Measurements from ENCODE around the gene PTBP1. TPM values are rescaled to one million over a fixed set of nuclear protein-coding genes. Genes with fewer than 3 reads are reported as not detected.

The PTBP1 gene
- total and polyA plus RNA-seq, 2 donors (not counting 3 experiments of a cell fraction or from before 2014, with no cell fraction given) = 382 to 623 TPM

- no peak overlapping the region for H3K4me2 ChIP-seq (ENCODE audit: insufficient read depth, low read length)
- no peak overlapping the region for H3K9ac ChIP-seq (replicated peaks; ENCODE audit: extremely low read depth, insufficient read depth, low read length)
- H2AFZ ChIP-seq (ENCODE audit: low read depth, low read length) = no peak overlapping the region
- TF ChIP-seq MYC (IDR thresholded peaks at IDR 0.05; ENCODE audit: low read depth, low read length) (no peak), MAX (IDR thresholded peaks at IDR 0.05; ENCODE audit: insufficient read depth, insufficient read length) (no peak), POLR2A (IDR thresholded peaks at IDR 0.05; ENCODE audit: low read depth, low read length) (no peak), FOS (IDR thresholded peaks at IDR 0.05; ENCODE audit: borderline replicate concordance, insufficient read depth, low read length) (no peak), EZH2 (IDR thresholded peaks at IDR 0.05; ENCODE audit: borderline replicate concordance, low read depth, low read length, severe bottlenecking) (no peak), GATA2 (IDR thresholded peaks at IDR 0.05; ENCODE audit: insufficient read depth, insufficient read length, low read depth, low read length) (no peak), POLR2AphosphoS5 (IDR thresholded peaks at IDR 0.05; ENCODE audit: insufficient read depth, low read depth, low read length) (no peak), JUN (IDR thresholded peaks at IDR 0.05; ENCODE audit: borderline replicate concordance, insufficient read depth, insufficient read length, low read depth) (no peak), CTCF (IDR thresholded peaks at IDR 0.05; ENCODE audit: extremely low read depth in 1 of 2, insufficient read depth in 1 of 2, low read depth in 1 of 2, low read length in 2 of 2) (no peak)
- no peaks in the 10 kb centered on the region for H3K9me3 ChIP-seq (replicated peaks; ENCODE audit: control insufficient read depth, insufficient read depth, low read length)
- H3K79me2 ChIP-seq (ENCODE audit: control insufficient read depth, insufficient read depth, low read length) = no peaks in the 10 kb centered on the region
- ChIA-PET CTCF (interaction anchor here (1.1 to 2.2 kb wide), 2 partner anchors 10 to 126 kb away, joined by 3 to 9 read pairs; partner anchors contain the start of gene WDR18), POLR2A (no interaction called here)
- no peaks in the 10 kb centered on the region for H4K20me1 ChIP-seq (replicated peaks; ENCODE audit: control insufficient read depth, extremely low read depth, insufficient read depth, low read length)
- dilution Hi-C loops (cut with MboI; ENCODE audit: extremely low pct_ligation_motif_present, low sequenced_read_pairs) (no loop called here), intact Hi-C loops (cut with micrococcal nuclease) (no loop called here)
- H3K27ac ChIP-seq (ENCODE audit: insufficient read depth, low read depth, low read length) = no peak overlapping the region
- no peaks in the 10 kb centered on the region for H3K4me1 ChIP-seq (ENCODE audit: control insufficient read depth, extremely low read depth, insufficient read depth, low read length)
- H3K36me3 ChIP-seq (ENCODE audit: control insufficient read depth in 2 of 2, extremely low read depth in 1 of 2, insufficient read depth in 2 of 2, low read length in 2 of 2) = no peaks in the 10 kb centered on the region
- no peak for DNase-seq (ENCODE audit: low read depth, low spot score)
- no peak overlapping the region for H3K4me3 ChIP-seq (replicated peaks in 1 of 3; ENCODE audit: insufficient read depth in 1 of 3, low read depth in 1 of 3, low read length in 3 of 3)
- BruUV-seq (replicated peaks) = no TSS peak
- FAIRE-seq = no peak
- peaks cover 0 to 2% of the 10 kb centered on the region in 2 experiments for H3K27me3 ChIP-seq (ENCODE audit: control insufficient read depth in 2 of 2, insufficient read depth in 2 of 2, low read length in 2 of 2)
- H3K9me1 ChIP-seq (replicated peaks; ENCODE audit: control insufficient read depth, extremely low read depth, insufficient read depth, low read length) = no peaks in the 10 kb centered on the region
These were observed 61.0 kb downstream of the PTBP1 start for GRCh38 chr19:858284-858683.

Data from endothelial cell of umbilical vein (primary cell).